Activated CD8-positive, alpha-beta T cell treated with anti-CD3 and anti-CD28 coated beads for 36 hours (primary cell): ENCODE data around the gene HGFAC. TPM values are rescaled to one million over a fixed set of nuclear protein-coding genes. Genes with fewer than 3 reads are reported as not detected.

Experiments used
- ATAC-seq: fragments of 200-7000 bp; cut with Tn5 transposase; one replicate; pipeline ENCODE4 v1.10.0; 2021; ENCODE audit warnings: mild to moderate bottlenecking, moderate library complexity
- CTCF ChIA-PET: fragments of 350-600 bp; sonication (Branson Sonifier 250); formaldehyde crosslinking; loops from one replicate; lab custom pipeline; 2021; ENCODE audit warnings: antibody characterized with exemption; lab: Charles Lee
- POLR2A ChIA-PET: fragments of 350-600 bp; sonication (Branson Sonifier 250); formaldehyde crosslinking; loops from one replicate; lab custom pipeline; 2021; ENCODE audit warnings: antibody characterized with exemption; lab: Charles Lee
- DNase-seq: peaks from one replicate; pipeline ENCODE4 v3.0.0-alpha.2; 2020
- H3K27ac Mint-ChIP-seq: one replicate; pipeline ENCODE4 v1.8.0; 2021; ENCODE audit warnings: mild to moderate bottlenecking, mixed read lengths
- H3K27me3 Mint-ChIP-seq: one replicate; pipeline ENCODE4 v1.8.0; 2021; ENCODE audit warnings: mixed read lengths
- H3K36me3 Mint-ChIP-seq: one replicate; pipeline ENCODE4 v1.8.0; 2021; ENCODE audit warnings: low read depth, mixed read lengths
- H3K4me1 Mint-ChIP-seq: one replicate; pipeline ENCODE4 v1.8.0; 2021; ENCODE audit warnings: low read depth, mixed read lengths
- H3K4me3 Mint-ChIP-seq: one replicate; pipeline ENCODE4 v1.8.0; 2021; ENCODE audit warnings: mild to moderate bottlenecking, moderate library complexity, mixed read lengths
- H3K9me3 Mint-ChIP-seq: one replicate; pipeline ENCODE4 v1.8.0; 2021; ENCODE audit warnings: mixed read lengths
- CTCF ChIP-seq: fragments of 200-600 bp; IDR thresholded peaks from one replicate; pipeline ENCODE4 v1.8.0; 2022; ENCODE audit warnings: antibody characterized with exemption, mild to moderate bottlenecking
- intact Hi-C: fragments of 100-400 bp; cut with micrococcal nuclease; formaldehyde crosslinking; loops from one replicate; pipeline ENCODE4 v1.10.0; 2022
- total RNA-seq, 2 experiments: library from RNA; stranded (reverse); gene quantifications; one replicate each; pipeline ENCODE4 v1.2.3, GENCODE V29; 2021

Gene HGFAC
- total RNA-seq, 2 experiments from 2014 or later: not detected

- no peaks in the 10 kb centered on the region for H3K36me3 Mint-ChIP-seq
- H3K4me1 Mint-ChIP-seq: no peaks in the 10 kb centered on the region
- intact Hi-C loops: no loop called here
- TF ChIP-seq CTCF: no peak
- no peaks in the 10 kb centered on the region for H3K9me3 Mint-ChIP-seq
- POLR2A ChIA-PET: no interaction called here
- no peak overlapping the region for H3K27ac Mint-ChIP-seq
- no peaks in the 10 kb centered on the region for H3K27me3 Mint-ChIP-seq
- ATAC-seq: no peak
- CTCF ChIA-PET: interaction anchor here (0.9 kb wide), 1 partner anchor 33 kb away, joined by 3 read pairs; no protein-coding TSS in a partner anchor
- no peak overlapping the region for H3K4me3 Mint-ChIP-seq
- no peak for DNase-seq
These were observed 5.9 kb downstream of the HGFAC start for GRCh38 chr4:3447431-3448395.

DNA sequence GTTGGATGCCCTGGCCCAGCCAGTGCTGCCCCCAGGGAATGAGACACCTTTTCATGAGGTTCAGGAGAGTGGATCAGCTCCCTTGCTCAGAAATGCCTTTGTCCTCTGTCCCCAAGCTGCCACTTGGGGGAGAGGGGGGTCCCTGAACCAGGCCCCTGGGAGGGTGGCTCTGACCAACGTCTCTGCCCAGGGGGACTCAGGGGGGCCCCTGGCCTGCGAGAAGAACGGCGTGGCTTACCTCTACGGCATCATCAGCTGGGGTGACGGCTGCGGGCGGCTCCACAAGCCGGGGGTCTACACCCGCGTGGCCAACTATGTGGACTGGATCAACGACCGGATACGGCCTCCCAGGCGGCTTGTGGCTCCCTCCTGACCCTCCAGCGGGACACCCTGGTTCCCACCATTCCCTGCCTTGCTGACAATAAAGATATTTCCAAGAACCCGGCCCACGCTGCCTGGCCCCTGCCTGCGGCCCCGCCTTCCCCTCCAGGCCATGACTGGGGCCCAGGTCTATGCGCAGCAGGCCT lies 7.3 kb downstream of the HGFAC start:
- intact Hi-C loops: no loop called here
- Mint-ChIP-seq H3K36me3 (no peaks in the 10 kb centered on the region), H3K9me3 (no peaks in the 10 kb centered on the region), H3K4me3 (no peak overlapping the region), H3K4me1 (no peaks in the 10 kb centered on the region), H3K27me3 (no peaks in the 10 kb centered on the region), H3K27ac (no peak overlapping the region)
- ChIA-PET CTCF (interaction anchor here (1.1 kb wide), 1 partner anchor 32 kb away, joined by 3 read pairs; no protein-coding TSS in a partner anchor), POLR2A (no interaction called here)
- DNase-seq: no peak
- ATAC-seq: no peak
- TF ChIP-seq CTCF: no peak

DNA sequence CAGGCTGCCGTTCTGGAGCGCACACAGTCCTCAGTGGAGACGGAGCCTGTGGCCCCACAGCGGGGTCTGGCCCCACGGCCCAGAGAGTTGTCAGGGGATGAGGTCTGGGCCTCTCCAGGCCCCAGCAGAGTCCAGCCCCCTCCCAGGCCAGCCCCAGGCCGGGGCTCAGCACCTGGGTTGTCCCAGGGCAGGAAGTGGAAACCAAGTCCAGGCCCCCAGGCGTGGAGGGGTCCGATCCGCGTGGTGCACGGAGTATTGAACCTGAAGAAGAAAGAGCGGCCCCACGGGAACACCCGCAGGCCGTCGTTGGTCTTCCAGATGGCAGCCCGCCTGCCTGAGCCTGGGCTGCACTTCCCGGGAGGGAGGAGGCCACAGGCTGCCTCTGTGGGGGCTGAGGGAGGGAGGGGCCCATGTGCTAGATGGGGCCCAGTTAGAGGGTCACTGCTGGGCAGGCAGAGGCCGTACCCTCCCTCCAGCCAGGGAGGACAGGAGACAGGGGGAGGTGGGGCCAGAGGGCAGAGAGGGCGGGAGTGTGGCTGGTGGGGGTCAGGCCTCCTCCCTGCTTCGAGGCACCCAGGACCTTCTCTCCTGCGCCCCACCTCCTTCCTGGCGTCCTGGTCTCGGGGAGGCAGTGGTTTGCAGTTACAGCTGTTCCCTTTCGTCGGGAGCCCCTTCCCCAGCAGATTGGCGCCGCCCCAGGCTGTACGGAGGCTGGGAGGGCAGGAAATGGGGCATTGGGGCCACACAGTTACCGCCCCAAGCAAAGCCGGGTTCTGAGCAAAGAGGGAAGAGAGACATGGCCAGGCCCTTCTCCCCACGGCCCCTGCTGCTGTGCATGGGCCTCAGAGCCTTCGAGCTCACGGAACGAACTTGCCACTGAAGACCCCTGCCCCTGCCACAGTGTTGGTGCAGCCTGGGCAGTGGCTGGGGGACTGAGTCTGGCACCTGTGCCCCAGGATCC lies 8.1 kb downstream of the HGFAC start:
- TF ChIP-seq CTCF: no peak
- H3K27ac Mint-ChIP-seq: no peak overlapping the region
- H3K4me3 Mint-ChIP-seq: no peak overlapping the region
- ATAC-seq (no peak), DNase-seq (no peak)
- no peaks in the 10 kb centered on the region for H3K27me3 Mint-ChIP-seq
- ChIA-PET POLR2A (no interaction called here), CTCF (interaction anchor here (1.1 kb wide), 1 partner anchor 31 kb away, joined by 3 read pairs; no protein-coding TSS in a partner anchor)
- peaks cover 2% of the 10 kb centered on the region for H3K9me3 Mint-ChIP-seq
- intact Hi-C loops: loop anchor here (10.0 kb wide), 1 partner anchor 345 kb away; no protein-coding TSS in a partner anchor
- H3K36me3 Mint-ChIP-seq: no peaks in the 10 kb centered on the region
- H3K4me1 Mint-ChIP-seq: no peaks in the 10 kb centered on the region

DNA sequence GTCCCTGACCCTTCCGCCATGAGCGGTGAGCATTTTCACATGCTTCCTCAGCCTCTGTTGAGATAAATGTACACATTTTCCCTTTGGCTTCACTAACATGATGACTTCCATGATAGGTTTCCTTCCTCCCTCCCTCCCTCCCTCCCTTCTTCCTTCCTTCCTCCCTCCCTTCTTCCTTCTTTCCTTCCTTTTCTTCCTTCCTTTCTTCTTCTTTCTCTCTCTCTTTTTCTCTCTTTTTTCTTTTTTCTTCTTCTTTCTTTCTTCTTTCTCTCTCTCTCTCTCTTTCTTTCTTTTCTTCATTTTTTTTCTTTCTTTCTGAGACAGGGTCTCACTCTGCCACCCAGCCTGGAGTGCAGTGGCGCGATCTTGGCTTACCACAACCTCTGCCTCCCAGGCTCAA lies 8.9 kb downstream of the HGFAC start:
- peaks cover 3% of the 10 kb centered on the region for H3K9me3 Mint-ChIP-seq
- ChIA-PET POLR2A (no interaction called here), CTCF (interaction anchor here (1.3 kb wide), 1 partner anchor 344 kb away, joined by 3 read pairs; no protein-coding TSS in a partner anchor)
- H3K4me1 Mint-ChIP-seq: no peaks in the 10 kb centered on the region
- intact Hi-C loops: loop anchor here (10.0 kb wide), 1 partner anchor 346 kb away; no protein-coding TSS in a partner anchor
- DNase-seq: no peak
- ATAC-seq: no peak
- TF ChIP-seq CTCF: no peak
- no peak overlapping the region for H3K4me3 Mint-ChIP-seq
- no peaks in the 10 kb centered on the region for H3K27me3 Mint-ChIP-seq
- no peaks in the 10 kb centered on the region for H3K36me3 Mint-ChIP-seq
- no peak overlapping the region for H3K27ac Mint-ChIP-seq
